ENCODE measurements around the gene KLF14. TPM values are rescaled to one million over a fixed set of nuclear protein-coding genes. Genes with fewer than 3 reads are reported as not detected.

The KLF14 gene
- total and polyA plus RNA-seq, 2 donors (not counting 3 experiments of a cell fraction or from before 2014, with no cell fraction given), result 0.01 TPM; not detected in 1

DNA sequence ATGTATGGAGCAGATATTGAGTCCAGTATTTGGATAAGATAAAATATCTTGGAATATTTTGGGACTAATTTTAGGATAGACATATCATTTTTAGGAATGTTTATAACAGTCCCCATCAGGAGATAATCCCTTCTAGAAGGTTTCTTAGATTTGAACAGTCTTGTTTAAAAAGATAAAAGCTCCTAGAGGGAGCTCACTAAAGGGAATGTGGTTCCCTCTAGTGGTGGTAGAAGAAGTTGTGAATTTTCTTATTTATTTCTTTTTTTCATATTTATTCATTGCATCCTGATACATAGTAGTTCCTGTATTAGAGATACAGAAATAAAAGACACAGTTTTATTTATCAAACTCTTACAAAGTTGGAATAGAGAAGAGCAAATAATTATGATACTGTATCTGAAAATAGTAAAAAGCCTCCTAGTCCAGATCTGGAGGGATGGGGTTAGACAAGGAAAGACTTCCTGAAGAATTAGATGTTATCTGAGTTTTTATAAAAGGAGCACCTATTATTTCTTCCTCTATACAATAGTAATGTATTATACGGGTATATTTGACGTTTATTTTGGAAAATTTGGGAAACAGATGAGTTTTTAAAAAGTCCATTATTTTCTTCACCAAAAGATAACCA, 24.5 kb upstream of the KLF14 start:
- Histone ChIP-seq H3K4me3 (replicated peaks in 1 of 3; ENCODE audit: insufficient read depth in 1 of 3, low read depth in 1 of 3, low read length in 3 of 3) (no peak overlapping the region), H4K20me1 (replicated peaks; ENCODE audit: control insufficient read depth, extremely low read depth, insufficient read depth, low read length) (no peaks in the 10 kb centered on the region), H3K9me3 (replicated peaks; ENCODE audit: control insufficient read depth, insufficient read depth, low read length) (no peaks in the 10 kb centered on the region), H3K79me2 (ENCODE audit: control insufficient read depth, insufficient read depth, low read length) (no peaks in the 10 kb centered on the region), H3K36me3 (ENCODE audit: control insufficient read depth in 2 of 2, extremely low read depth in 1 of 2, insufficient read depth in 2 of 2, low read length in 2 of 2) (no peaks in the 10 kb centered on the region), H3K4me2 (ENCODE audit: insufficient read depth, low read length) (no peak overlapping the region), H3K9ac (replicated peaks; ENCODE audit: extremely low read depth, insufficient read depth, low read length) (no peak overlapping the region), H3K27me3 (ENCODE audit: control insufficient read depth in 2 of 2, insufficient read depth in 2 of 2, low read length in 2 of 2) (peaks cover 11 to 17% of the 10 kb centered on the region in 2 experiments), H3K9me1 (replicated peaks; ENCODE audit: control insufficient read depth, extremely low read depth, insufficient read depth, low read length) (no peaks in the 10 kb centered on the region), H2AFZ (ENCODE audit: low read depth, low read length) (no peak overlapping the region), H3K4me1 (ENCODE audit: control insufficient read depth, extremely low read depth, insufficient read depth, low read length) (no peaks in the 10 kb centered on the region), H3K27ac (ENCODE audit: insufficient read depth, low read depth, low read length) (no peak overlapping the region)
- no TSS peak for BruUV-seq (replicated peaks)
- DNase-seq (ENCODE audit: low read depth, low spot score) (peak; percentile 58), FAIRE-seq (peak; percentile 37)
- TF ChIP-seq CTCF (IDR thresholded peaks at IDR 0.05; ENCODE audit: extremely low read depth in 1 of 2, insufficient read depth in 1 of 2, low read depth in 1 of 2, low read length in 2 of 2) (peak; percentile 40 to 45), POLR2AphosphoS5 (IDR thresholded peaks at IDR 0.05; ENCODE audit: insufficient read depth, low read depth, low read length) (no peak)
- dilution Hi-C loops (cut with MboI; ENCODE audit: extremely low pct_ligation_motif_present, low sequenced_read_pairs) (no loop called here), intact Hi-C loops (cut with micrococcal nuclease) (loop anchor here (1.0 to 10.0 kb wide), 4 partner anchors 76 to 695 kb away; no protein-coding TSS in a partner anchor)
- ChIA-PET POLR2A (interaction anchor here (0.6 kb wide), 1 partner anchor 404 kb away, joined by 5 read pairs; no protein-coding TSS in a partner anchor), CTCF (interaction anchor here (0.6 to 4.4 kb wide), 63 partner anchors 8 to 722 kb away, joined by 3 to 127 read pairs (median 4); partner anchors contain the start of genes KLF14, KLHDC10, SSMEM1 and TMEM209)

GRCh38 chr7:130756316-130756715, 22.3 kb upstream of the KLF14 start:
- no peaks in the 10 kb centered on the region for H3K4me1 ChIP-seq (ENCODE audit: control insufficient read depth, extremely low read depth, insufficient read depth, low read length)
- H3K79me2 ChIP-seq (ENCODE audit: control insufficient read depth, insufficient read depth, low read length), result no peaks in the 10 kb centered on the region
- TF ChIP-seq POLR2AphosphoS5 (IDR thresholded peaks at IDR 0.05; ENCODE audit: insufficient read depth, low read depth, low read length), result no peak
- TF ChIP-seq POLR2A (IDR thresholded peaks at IDR 0.05; ENCODE audit: low read depth, low read length), result no peak
- TF ChIP-seq GATA2 (IDR thresholded peaks at IDR 0.05; ENCODE audit: insufficient read depth, insufficient read length, low read depth, low read length), result no peak
- H3K4me2 ChIP-seq (ENCODE audit: insufficient read depth, low read length), result no peak overlapping the region
- H3K4me3 ChIP-seq (replicated peaks in 1 of 3; ENCODE audit: insufficient read depth in 1 of 3, low read depth in 1 of 3, low read length in 3 of 3), result no peak overlapping the region
- H2AFZ ChIP-seq (ENCODE audit: low read depth, low read length), result no peak overlapping the region
- no peak overlapping the region for H3K27ac ChIP-seq (ENCODE audit: insufficient read depth, low read depth, low read length)
- intact Hi-C loops (cut with micrococcal nuclease), result loop anchor here (10.0 kb wide), 1 partner anchor 78 kb away; no protein-coding TSS in a partner anchor
- no peaks in the 10 kb centered on the region for H4K20me1 ChIP-seq (replicated peaks; ENCODE audit: control insufficient read depth, extremely low read depth, insufficient read depth, low read length)
- H3K9me1 ChIP-seq (replicated peaks; ENCODE audit: control insufficient read depth, extremely low read depth, insufficient read depth, low read length), result no peaks in the 10 kb centered on the region
- H3K36me3 ChIP-seq (ENCODE audit: control insufficient read depth in 2 of 2, extremely low read depth in 1 of 2, insufficient read depth in 2 of 2, low read length in 2 of 2), result no peaks in the 10 kb centered on the region
- no TSS peak for BruUV-seq (replicated peaks)
- no peak for FAIRE-seq
- no peaks in the 10 kb centered on the region for H3K9me3 ChIP-seq (replicated peaks; ENCODE audit: control insufficient read depth, insufficient read depth, low read length)
- dilution Hi-C loops (cut with MboI; ENCODE audit: extremely low pct_ligation_motif_present, low sequenced_read_pairs), result no loop called here
- no peak for DNase-seq (ENCODE audit: low read depth, low spot score)
- ChIA-PET POLR2A (no interaction called here), CTCF (interaction anchor here (2.6 to 4.4 kb wide), 3 partner anchors 8 to 685 kb away, joined by 7 to 127 read pairs (median 27); partner anchors contain the start of gene KLHDC10)
- peaks cover 22 to 25% of the 10 kb centered on the region in 2 experiments for H3K27me3 ChIP-seq (ENCODE audit: control insufficient read depth in 2 of 2, insufficient read depth in 2 of 2, low read length in 2 of 2)
- no peak overlapping the region for H3K9ac ChIP-seq (replicated peaks; ENCODE audit: extremely low read depth, insufficient read depth, low read length)

Data from endothelial cell of umbilical vein (primary cell).